HCT116 (cell line): ENCODE results near the gene RANBP17.

Experiments used
- CBX3 ChIP-seq: IDR thresholded peaks from 2 replicates; pipeline ENCODE4 v1.6.1; 2012; ENCODE audit warnings: low read depth
- CTCF ChIP-seq, 3 experiments: fragments of 200-600 bp in 1 of 3; sonication (generic) in 1 of 3; IDR thresholded peaks in 2 of 3; conservative IDR thresholded peaks in 1 of 3; 2 replicates each; pipeline ENCODE4 v1.5.1; 2012 to 2017; ENCODE audit warnings: low read depth in 2 of 3, low read length in 2 of 3, antibody characterized with exemption in 1 of 3, borderline replicate concordance in 1 of 3, control low read depth in 1 of 3, mild to moderate bottlenecking in 1 of 3, mixed read lengths in 1 of 3, mixed run types in 1 of 3, moderate library complexity in 1 of 3; ENCODE audit not compliant: insufficient read depth in 1 of 3
- EGR1 ChIP-seq: IDR thresholded peaks from 2 replicates; pipeline ENCODE4 v1.6.1; 2012; ENCODE audit warnings: low read depth
- EZH2 ChIP-seq: fragments of 200-600 bp; sonication (generic); IDR thresholded peaks from 2 replicates; pipeline ENCODE4 v1.6.1; 2017; ENCODE audit warnings: antibody characterized with exemption, mixed run types
- EZH2phosphoT487 ChIP-seq: fragments of 200-600 bp; IDR thresholded peaks from 2 replicates; pipeline ENCODE4 v1.6.1; 2018; ENCODE audit warnings: antibody characterized with exemption, borderline replicate concordance
- POLR2AphosphoS5 ChIP-seq: IDR thresholded peaks from 2 replicates; pipeline ENCODE4 v1.6.1; 2011; ENCODE audit warnings: mild to moderate bottlenecking, low read depth, low read length, moderate library complexity
- SIN3A ChIP-seq: IDR thresholded peaks from 2 replicates; pipeline ENCODE4 v1.6.1; 2012; ENCODE audit warnings: low read depth

- no peak for TF ChIP-seq SIN3A
- no peak for TF ChIP-seq EGR1
- no peak for TF ChIP-seq CTCF (IDR thresholded peaks at IDR 0.05 in 2 of 3, conservative IDR thresholded peaks at IDR 0.05 in 1 of 3; ENCODE audit: borderline replicate concordance in 1 of 3, insufficient read depth in 1 of 3, low read depth in 2 of 3, low read length in 2 of 3)
- no peak for TF ChIP-seq EZH2phosphoT487
- TF ChIP-seq POLR2AphosphoS5 = no peak
- no peak for TF ChIP-seq EZH2
- TF ChIP-seq CBX3 = no peak
These were observed 389.7 kb downstream of the RANBP17 start for GRCh38 chr5:171251519-171251918.
